ENCODE measurements around the gene OSBPL3.

The OSBPL3 gene

DNA sequence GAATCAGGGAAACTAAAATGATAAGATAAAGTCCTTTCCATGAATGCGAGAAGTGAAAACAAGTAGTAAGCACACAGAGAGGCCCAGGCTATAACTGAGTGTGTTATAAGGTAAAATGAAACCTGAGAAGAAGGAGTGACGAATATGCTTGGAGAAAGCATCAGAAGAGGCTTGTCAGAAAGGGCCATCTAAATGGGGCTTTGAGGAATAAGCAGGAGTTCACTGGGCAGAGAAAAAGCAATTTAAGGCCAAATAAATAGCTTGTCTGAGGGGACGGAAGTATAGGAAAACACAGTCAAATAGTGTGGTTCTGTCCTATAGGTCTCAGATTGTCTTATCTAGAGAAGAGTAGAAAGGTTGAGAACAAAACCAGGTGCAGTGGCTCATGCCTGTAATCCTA lies 163.1 kb downstream of the OSBPL3 start:
- Histone ChIP-seq H3K27me3 (replicated peaks) (no peaks in the 10 kb centered on the region), H3K4me3 (ENCODE audit: low read depth, low read length) (no peak overlapping the region), H3K27ac (no peak overlapping the region), H3K36me3 (replicated peaks) (peaks cover 7% of the 10 kb centered on the region)
- DNase-seq: no peak
- in situ Hi-C loops (cut with HindIII; ENCODE audit: low pct_ligation_motif_present, low sequenced_read_pairs): loop anchor here (25.0 kb wide), 1 partner anchor 270 kb away; no protein-coding TSS in a partner anchor
- TF ChIP-seq, protein P1, sequence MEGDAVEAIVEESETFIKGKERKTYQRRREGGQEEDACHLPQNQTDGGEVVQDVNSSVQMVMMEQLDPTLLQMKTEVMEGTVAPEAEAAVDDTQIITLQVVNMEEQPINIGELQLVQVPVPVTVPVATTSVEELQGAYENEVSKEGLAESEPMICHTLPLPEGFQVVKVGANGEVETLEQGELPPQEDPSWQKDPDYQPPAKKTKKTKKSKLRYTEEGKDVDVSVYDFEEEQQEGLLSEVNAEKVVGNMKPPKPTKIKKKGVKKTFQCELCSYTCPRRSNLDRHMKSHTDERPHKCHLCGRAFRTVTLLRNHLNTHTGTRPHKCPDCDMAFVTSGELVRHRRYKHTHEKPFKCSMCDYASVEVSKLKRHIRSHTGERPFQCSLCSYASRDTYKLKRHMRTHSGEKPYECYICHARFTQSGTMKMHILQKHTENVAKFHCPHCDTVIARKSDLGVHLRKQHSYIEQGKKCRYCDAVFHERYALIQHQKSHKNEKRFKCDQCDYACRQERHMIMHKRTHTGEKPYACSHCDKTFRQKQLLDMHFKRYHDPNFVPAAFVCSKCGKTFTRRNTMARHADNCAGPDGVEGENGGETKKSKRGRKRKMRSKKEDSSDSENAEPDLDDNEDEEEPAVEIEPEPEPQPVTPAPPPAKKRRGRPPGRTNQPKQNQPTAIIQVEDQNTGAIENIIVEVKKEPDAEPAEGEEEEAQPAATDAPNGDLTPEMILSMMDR (IDR thresholded peaks at IDR 0.05; ENCODE audit: low read depth, low read length, missing control alignments): no peak

DNA sequence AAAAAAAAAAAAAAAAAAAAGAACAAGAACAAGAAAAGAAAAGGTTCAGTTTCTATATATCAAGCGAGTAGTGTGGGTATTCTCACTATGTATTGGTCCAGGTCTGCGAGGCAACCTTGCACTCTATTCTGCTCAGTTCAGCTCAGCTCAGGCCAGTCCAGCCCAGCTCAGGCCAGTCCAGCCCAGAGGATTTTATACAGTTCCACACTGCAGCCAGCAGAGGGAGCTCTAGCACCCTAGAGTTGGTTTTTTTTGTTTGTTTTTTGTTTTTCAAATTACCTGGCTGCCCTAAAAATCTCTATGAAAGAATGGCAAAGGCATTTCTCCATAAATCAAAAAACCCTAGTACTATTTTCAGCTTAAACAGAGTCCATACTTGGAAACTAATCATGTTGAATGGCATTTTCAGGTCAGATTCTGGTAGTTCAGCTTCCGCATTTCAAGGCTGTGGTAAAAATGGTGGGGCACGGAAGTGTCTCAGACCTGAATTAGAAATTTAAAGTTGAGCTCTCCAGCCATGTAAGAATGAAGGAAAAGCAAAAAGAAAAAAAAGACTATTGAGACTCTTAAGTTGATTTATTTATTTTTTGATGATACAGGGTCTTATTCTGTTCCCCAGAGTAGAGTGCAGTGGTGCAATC lies 167.6 kb downstream of the OSBPL3 start:
- no peak for DNase-seq
- no peak overlapping the region for H3K27ac ChIP-seq
- H3K36me3 ChIP-seq (replicated peaks): peaks cover 32% of the 10 kb centered on the region
- no peaks in the 10 kb centered on the region for H3K27me3 ChIP-seq (replicated peaks)
- in situ Hi-C loops (cut with HindIII; ENCODE audit: low pct_ligation_motif_present, low sequenced_read_pairs): loop anchor here (25.0 kb wide), 1 partner anchor 275 kb away; no protein-coding TSS in a partner anchor
- TF ChIP-seq, protein P1 (IDR thresholded peaks at IDR 0.05; ENCODE audit: low read depth, low read length, missing control alignments): peak; percentile 90
- H3K4me3 ChIP-seq (ENCODE audit: low read depth, low read length): no peak overlapping the region

DNA sequence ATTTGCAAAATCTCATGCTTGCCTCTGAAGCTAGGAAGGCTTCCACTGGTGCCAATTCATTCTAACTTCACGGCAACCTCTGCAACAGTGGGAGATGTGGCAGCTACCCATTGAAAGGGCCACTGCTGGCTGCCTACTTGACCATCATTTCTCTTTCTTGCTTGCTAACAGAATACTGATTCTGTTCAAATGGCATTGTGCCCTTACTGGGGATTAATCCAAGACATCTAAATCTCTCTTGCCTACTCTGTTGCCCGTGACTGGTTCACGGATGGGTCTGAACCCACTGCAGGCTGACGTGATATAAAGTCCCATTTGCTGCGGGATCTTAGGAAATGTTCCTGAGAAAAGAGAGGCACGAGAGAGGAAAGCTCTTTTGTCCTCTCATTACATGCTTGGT lies 171.5 kb downstream of the OSBPL3 start:
- Histone ChIP-seq H3K36me3 (replicated peaks) (peaks cover 34% of the 10 kb centered on the region), H3K4me3 (ENCODE audit: low read depth, low read length) (no peak overlapping the region), H3K27me3 (replicated peaks) (no peaks in the 10 kb centered on the region), H3K27ac (no peak overlapping the region)
- no peak for DNase-seq
- in situ Hi-C loops (cut with HindIII; ENCODE audit: low pct_ligation_motif_present, low sequenced_read_pairs): loop anchor here (25.0 kb wide), 1 partner anchor 279 kb away; no protein-coding TSS in a partner anchor
- TF ChIP-seq, protein P1 (IDR thresholded peaks at IDR 0.05; ENCODE audit: low read depth, low read length, missing control alignments): no peak

DNA sequence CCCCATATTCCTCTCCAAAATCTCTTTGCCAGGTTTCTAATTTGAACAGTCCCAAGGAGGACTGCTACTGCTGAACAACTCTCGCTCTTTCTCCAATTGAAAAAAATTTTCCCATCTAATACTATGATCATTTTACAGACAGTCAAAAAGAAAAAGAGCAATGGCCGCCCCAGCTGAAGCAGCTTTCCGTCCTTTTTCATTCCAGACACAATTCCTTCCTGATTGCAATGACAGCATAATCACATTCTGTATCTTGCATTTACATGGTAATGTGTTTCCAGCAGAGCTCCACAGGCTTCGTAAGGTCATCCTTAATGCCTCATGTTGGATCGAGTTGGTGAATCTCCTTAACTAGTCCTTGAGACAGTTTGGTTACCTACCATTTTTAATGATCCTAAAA lies 177.7 kb downstream of the OSBPL3 start:
- Histone ChIP-seq H3K36me3 (replicated peaks) (peaks cover 17% of the 10 kb centered on the region), H3K27me3 (replicated peaks) (no peaks in the 10 kb centered on the region), H3K27ac (no peak overlapping the region), H3K4me3 (ENCODE audit: low read depth, low read length) (no peak overlapping the region)
- in situ Hi-C loops (cut with HindIII; ENCODE audit: low pct_ligation_motif_present, low sequenced_read_pairs): loop anchor here (25.0 kb wide), 1 partner anchor 285 kb away; no protein-coding TSS in a partner anchor
- DNase-seq: no peak
- TF ChIP-seq, protein P1 (IDR thresholded peaks at IDR 0.05; ENCODE audit: low read depth, low read length, missing control alignments): no peak

DNA sequence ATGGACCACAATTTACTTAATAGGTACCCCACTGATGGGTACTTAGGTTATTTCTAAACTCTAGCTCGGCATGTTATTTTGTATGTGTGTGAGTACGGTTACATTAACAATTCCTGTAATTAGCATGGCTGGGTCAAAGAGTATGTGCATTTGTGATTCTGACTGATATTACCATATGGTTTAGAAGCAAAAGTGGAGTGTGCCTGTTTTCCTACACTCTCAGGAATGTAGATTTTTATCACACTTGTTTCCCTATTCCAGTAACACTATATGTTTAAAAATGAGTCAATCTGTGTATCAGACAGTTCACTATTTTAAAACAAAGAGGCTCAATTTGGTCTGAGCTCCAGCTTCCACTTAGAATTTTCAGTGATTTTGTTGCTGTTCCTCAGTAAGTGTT lies 178.1 kb downstream of the OSBPL3 start:
- in situ Hi-C loops (cut with HindIII; ENCODE audit: low pct_ligation_motif_present, low sequenced_read_pairs): loop anchor here (25.0 kb wide), 1 partner anchor 285 kb away; no protein-coding TSS in a partner anchor
- Histone ChIP-seq H3K4me3 (ENCODE audit: low read depth, low read length) (no peak overlapping the region), H3K27ac (no peak overlapping the region), H3K36me3 (replicated peaks) (peaks cover 17% of the 10 kb centered on the region), H3K27me3 (replicated peaks) (no peaks in the 10 kb centered on the region)
- no peak for DNase-seq
- TF ChIP-seq, protein P1 (IDR thresholded peaks at IDR 0.05; ENCODE audit: low read depth, low read length, missing control alignments): no peak

Data from brain microvascular endothelial cell (primary cell).